Testis (tissue), 3 donors: ENCODE measurements around the gene TM4SF5. TPM values are rescaled to one million over a fixed set of nuclear protein-coding genes. Genes with fewer than 3 reads are reported as not detected.

Experiments used
- DNase-seq: peaks from one replicate; pipeline ENCODE4 v3.0.0-alpha.2; 2019
- H3K27ac ChIP-seq, 2 donors: fragments of 200-600 bp; sonication (generic); one replicate each; pipeline ENCODE4 v1.5.1; 2019
- H3K27me3 ChIP-seq: fragments of 200-600 bp; sonication (generic); one replicate; pipeline ENCODE4 v1.5.1; 2019
- H3K36me3 ChIP-seq: fragments of 200-600 bp; sonication (generic); one replicate; pipeline ENCODE4 v1.5.1; 2017; ENCODE audit warnings: low read depth; ENCODE audit errors: missing control alignments
- H3K4me1 ChIP-seq: fragments of 200-600 bp; sonication (generic); one replicate; pipeline ENCODE4 v1.5.1; 2019
- H3K4me3 ChIP-seq, 2 donors: fragments of 200-600 bp; sonication (generic); one replicate each; pipeline ENCODE4 v1.5.1; 2017 to 2019
- H3K9me3 ChIP-seq: fragments of 200-600 bp; sonication (generic); one replicate; pipeline ENCODE4 v1.5.1; 2017
- CTCF ChIP-seq, 3 experiments: fragments of 450-650 bp in 2 of 3; fragments of 200-600 bp in 1 of 3; sonication (generic) in 1 of 3; IDR thresholded peaks; one replicate each; pipeline ENCODE4 v1.5.1; 2016 to 2019; ENCODE audit warnings: antibody characterized with exemption in 3 of 3, mild to moderate bottlenecking in 2 of 3, moderate library complexity in 1 of 3
- POLR2A ChIP-seq: fragments of 450-650 bp; IDR thresholded peaks from one replicate; pipeline ENCODE4 v1.6.1; 2017; ENCODE audit warnings: antibody characterized with exemption, mild to moderate bottlenecking, moderate library complexity
- WGBS, 2 donors: methylation state at CpG; one replicate each; pipeline ENCODE4 v1.1.5; 2018; 5-methylcytosine and 5-hydroxymethylcytosine counted together
- intact Hi-C: fragments of 100-400 bp; cut with DNase I; formaldehyde crosslinking; loops from one replicate; pipeline ENCODE4 v1.15.1; 2023; ENCODE audit warnings: low total_unique reads
- polyA plus RNA-seq: library from polyadenylated mRNA; stranded (reverse); fragments of 350-450 nt; fragmentation: Illumina TruSeq; extraction: RNeasy Lipid Tissue Mini Kit (QIAGEN cat#74804); gene quantifications from one replicate; pipeline ENCODE4 v1.2.3, GENCODE V29; 2014; ENCODE audit warnings: low read depth, low replicate concordance; ENCODE audit not compliant: insufficient read depth
- total RNA-seq, 2 donors: library from RNA; depleted of rRNA; stranded (reverse); fragments of >200 nt; gene quantifications; one replicate each; pipeline ENCODE4 v1.2.3, GENCODE V29; 2016

Gene TM4SF5
- total and polyA plus RNA-seq, 3 donors from 2014 or later = 1.5 TPM; not detected in 2

GRCh38 chr17:4800462-4801196, 28.9 kb downstream of the TM4SF5 start:
- peaks cover 4% of the 10 kb centered on the region for H3K4me1 ChIP-seq
- no peak overlapping the region for H3K4me3 ChIP-seq
- no peak overlapping the region for H3K27ac ChIP-seq
- H3K9me3 ChIP-seq = no peaks in the 10 kb centered on the region
- no peaks in the 10 kb centered on the region for H3K36me3 ChIP-seq
- WGBS, 2 donors = 70 to 76% methylated on average over 10 of the region's 10 CpGs
- intact Hi-C loops = no loop called here
- no peak for DNase-seq
- H3K27me3 ChIP-seq = no peaks in the 10 kb centered on the region
- TF ChIP-seq CTCF (IDR thresholded peaks at IDR 0.05) (no peak), POLR2A (no peak)

GRCh38 chr17:4802228-4802627, 30.5 kb downstream of the TM4SF5 start, which contains the start of gene C17orf114:
Gene C17orf114, minus strand, starts transcription at chr17:4802328.
- no peaks in the 10 kb centered on the region for H3K9me3 ChIP-seq
- H3K4me1 ChIP-seq = no peaks in the 10 kb centered on the region
- H3K4me3 ChIP-seq = no peak within 1 kb of the TSS
- H3K36me3 ChIP-seq = no peaks in the 10 kb centered on the region
- no peak within 1 kb of the TSS for H3K27ac ChIP-seq
- no peaks in the 10 kb centered on the region for H3K27me3 ChIP-seq
- WGBS, 2 donors = 83 to 91% methylated on average over 9 of the region's 9 CpGs
- intact Hi-C loops = no loop called here
- no peak for DNase-seq
- no peak for TF ChIP-seq CTCF (IDR thresholded peaks at IDR 0.05)
- TF ChIP-seq POLR2A = no peak

GRCh38 chr17:4806456-4806776, 34.7 kb downstream of the TM4SF5 start:
- Histone ChIP-seq H3K27me3 (no peaks in the 10 kb centered on the region), H3K4me1 (peaks cover 7% of the 10 kb centered on the region), H3K4me3 (peak overlapping the region; percentile 39 to 74), H3K9me3 (no peaks in the 10 kb centered on the region), H3K27ac (peak overlapping the region in 1 of 2 donors; percentile 66), H3K36me3 (no peaks in the 10 kb centered on the region)
- intact Hi-C loops = no loop called here
- TF ChIP-seq CTCF (IDR thresholded peaks at IDR 0.05) (no peak), POLR2A (no peak)
- no peak for DNase-seq
- 2 to 5% methylated on average over 16 of the region's 16 CpGs for WGBS, 2 donors

- intact Hi-C loops = no loop called here
- H3K36me3 ChIP-seq = no peaks in the 10 kb centered on the region
- WGBS, 2 donors = 0 to 1% methylated on average over 11 to 84 of the region's 106 CpGs
- H3K4me1 ChIP-seq = peaks cover 7% of the 10 kb centered on the region
- DNase-seq = peak; percentile 90
- TF ChIP-seq CTCF (IDR thresholded peaks at IDR 0.05) (no peak), POLR2A (no peak)
- H3K27me3 ChIP-seq = no peaks in the 10 kb centered on the region
- peak within 1 kb of the TSS; percentile 74 to 87 for H3K4me3 ChIP-seq
- no peaks in the 10 kb centered on the region for H3K9me3 ChIP-seq
- H3K27ac ChIP-seq = peak within 1 kb of the TSS; percentile 66 to 70
Observed at GRCh38 chr17:4806777-4807604, 35.3 kb downstream of the TM4SF5 start, which contains the start of gene PLD2. Gene PLD2, plus strand, starts transcription at chr17:4807152. Its CDS starts 621 bp downstream, at chr17:4807773.
